HG02588 (cell line): Measurements from ENCODE around the gene LPAR2.
"Not testable (repeated sequence)": the region's sequence is repeated elsewhere in the genome, so short reads cannot be mapped to it uniquely, and the experiment has no call there.

Experiments
- ATAC-seq: cut with Tn5 transposase; IDR thresholded peaks from one replicate; pipeline ENCODE4 v1.9.1; 2021; ENCODE audit warnings: mild to moderate bottlenecking, moderate library complexity; ENCODE audit not compliant: unreplicated experiment

The LPAR2 gene

GRCh38 chr19:19627621-19628500 lies at the start of gene LPAR2:
LPAR2 (minus strand) TSS chr19:19628220; CDS start chr19:19627275, 945 bp downstream.
- peak; percentile 65 for ATAC-seq

GRCh38 chr19:19677579-19677978 lies 49.6 kb upstream of the LPAR2 start:
- ATAC-seq = no peak

- no peak for ATAC-seq
Observed at GRCh38 chr19:19674315-19674714, 46.3 kb upstream of the LPAR2 start.

- no peak for ATAC-seq
Observed at GRCh38 chr19:19672816-19673215, 44.8 kb upstream of the LPAR2 start.

- no peak for ATAC-seq
Observed at GRCh38 chr19:19670070-19670551, 42.1 kb upstream of the LPAR2 start.

- peak; percentile 62 for ATAC-seq
Observed at GRCh38 chr19:19668230-19669012, 40.4 kb upstream of the LPAR2 start, which contains the start of gene ZNF101. ZNF101 (plus strand) TSS chr19:19668839; CDS start chr19:19668964, 125 bp downstream.

GRCh38 chr19:19665420-19665948 lies 37.5 kb upstream of the LPAR2 start:
- ATAC-seq = not testable (repeated sequence)

- ATAC-seq = peak; percentile 65
Observed at GRCh38 chr19:19663256-19664120, 35.5 kb upstream of the LPAR2 start, which contains the start of gene ATP13A1. ATP13A1 (minus strand) TSS chr19:19663676; CDS start chr19:19663666, 10 bp downstream.

- no peak for ATAC-seq
Observed at GRCh38 chr19:19662871-19663255, 34.8 kb upstream of the LPAR2 start.

GRCh38 chr19:19662344-19662743 lies 34.3 kb upstream of the LPAR2 start:
- ATAC-seq = no peak

- peak; percentile 29 for ATAC-seq
Observed at GRCh38 chr19:19661675-19662251, 33.7 kb upstream of the LPAR2 start.

GRCh38 chr19:19661141-19661674 lies 33.2 kb upstream of the LPAR2 start:
- ATAC-seq = no peak

GRCh38 chr19:19659646-19660245 lies 31.7 kb upstream of the LPAR2 start:
- no peak for ATAC-seq

- no peak for ATAC-seq
Observed at GRCh38 chr19:19657397-19657783, 29.4 kb upstream of the LPAR2 start.

- ATAC-seq = no peak
Observed at GRCh38 chr19:19656451-19657396, 28.7 kb upstream of the LPAR2 start.

GRCh38 chr19:19655641-19656343 lies 27.8 kb upstream of the LPAR2 start:
- no peak for ATAC-seq

GRCh38 chr19:19655051-19655594 lies 27.1 kb upstream of the LPAR2 start:
- ATAC-seq = no peak
